ENCODE measurements around the gene RPL3. TPM values are rescaled to one million over a fixed set of nuclear protein-coding genes. Genes with fewer than 3 reads are reported as not detected.

Gene RPL3
- total RNA-seq, 8 experiments from 2014 or later: 1,236 to 3,241 (median 1,964) TPM

- in situ Hi-C loops (cut with MboI; ENCODE audit: low pct_unique_long_range_greater_than_20kb in 2 of 9, low sequenced_read_pairs in 9 of 9, unreplicated experiment in 9 of 9): no loop called here
- H3K4me1 ChIP-seq (replicated peaks in 1 of 2): no peaks in the 10 kb centered on the region
- H3K27ac ChIP-seq: no peak overlapping the region
- 20 to 100% (median 71%) methylated on average over 1 to 7 of the region's 12 CpGs; no CpG with 5 or more reads in 2 of the 10 experiments for WGBS, 10 experiments
- no peak overlapping the region for H3K4me3 ChIP-seq
- ATAC-seq (replicated peaks in 6 of 8): no peak
Measured at GRCh38 chr22:39266398-39267030, 52.9 kb downstream of the RPL3 start.

GRCh38 chr22:39265143-39265886 is 54.1 kb downstream of the RPL3 start:
- no peak overlapping the region for H3K27ac ChIP-seq
- 40 to 93% (median 80%) methylated on average over 1 to 16 of the region's 23 CpGs; no CpG with 5 or more reads in 3 of the 10 experiments for WGBS, 10 experiments
- in situ Hi-C loops (cut with MboI; ENCODE audit: low pct_unique_long_range_greater_than_20kb in 2 of 9, low sequenced_read_pairs in 9 of 9, unreplicated experiment in 9 of 9): no loop called here
- H3K4me1 ChIP-seq (replicated peaks in 1 of 2): no peaks in the 10 kb centered on the region
- H3K4me3 ChIP-seq: no peak overlapping the region
- no peak for ATAC-seq (replicated peaks in 6 of 8)

GRCh38 chr22:39264349-39265038 is 54.9 kb downstream of the RPL3 start:
- H3K4me1 ChIP-seq (replicated peaks in 1 of 2): no peaks in the 10 kb centered on the region
- WGBS, 10 experiments: 20 to 100% (median 67%) methylated on average over 1 to 4 of the region's 13 CpGs; no CpG with 5 or more reads in 6 of the 10 experiments
- ATAC-seq (replicated peaks in 6 of 8): no peak
- in situ Hi-C loops (cut with MboI; ENCODE audit: low pct_unique_long_range_greater_than_20kb in 2 of 9, low sequenced_read_pairs in 9 of 9, unreplicated experiment in 9 of 9): no loop called here
- no peak overlapping the region for H3K27ac ChIP-seq
- no peak overlapping the region for H3K4me3 ChIP-seq

DNA sequence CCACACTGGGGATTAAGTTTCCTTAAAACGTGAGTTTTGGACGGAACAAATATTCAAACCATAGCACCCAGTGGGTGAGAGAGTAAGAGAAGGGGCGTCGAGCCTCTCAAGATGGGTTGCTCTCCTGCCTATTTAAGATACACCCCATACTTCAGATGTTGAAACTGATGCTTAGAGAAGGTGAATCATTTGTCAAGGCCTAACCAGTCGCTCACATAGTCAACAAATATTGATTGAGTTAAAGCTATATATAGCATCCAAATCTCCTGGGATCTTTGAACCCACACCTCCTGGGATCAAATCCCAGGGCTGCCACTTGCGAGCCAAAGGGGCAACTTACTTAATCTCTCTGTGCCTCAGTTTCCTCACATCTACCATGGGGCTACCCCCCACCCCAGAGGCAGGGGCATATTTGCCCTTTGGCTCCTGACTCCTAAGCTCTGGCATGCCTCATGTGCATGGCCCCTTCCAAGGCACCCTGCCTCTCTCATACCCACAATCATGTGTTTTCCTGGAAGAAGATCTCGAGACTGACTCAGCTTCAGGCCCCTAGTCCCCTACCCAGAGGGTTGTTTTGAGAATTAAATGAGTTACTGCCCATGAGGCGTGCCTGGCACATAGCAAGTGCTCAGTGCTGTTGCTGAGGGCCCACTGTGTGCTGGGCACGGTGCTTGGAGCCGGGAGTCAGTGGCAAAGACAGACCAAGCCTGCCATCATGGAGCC is 55.6 kb downstream of the RPL3 start:
- in situ Hi-C loops (cut with MboI; ENCODE audit: low pct_unique_long_range_greater_than_20kb in 2 of 9, low sequenced_read_pairs in 9 of 9, unreplicated experiment in 9 of 9): no loop called here
- no peak for ATAC-seq (replicated peaks in 6 of 8)
- Histone ChIP-seq H3K4me1 (replicated peaks in 1 of 2) (no peaks in the 10 kb centered on the region), H3K27ac (no peak overlapping the region), H3K4me3 (no peak overlapping the region)
- 40 to 90% (median 88%) methylated on average over 1 to 4 of the region's 10 CpGs; no CpG with 5 or more reads in 5 of the 10 experiments for WGBS, 10 experiments

Other genes starting within 250 kb of the RPL3 start
- gene APOBEC3G, start 242.3 kb downstream of the RPL3 start, total RNA-seq: 10 to 100 TPM in 3 of 8 experiments, 1 to 10 TPM in 4, under 1 TPM in 1; 0.83 to 21.2 (median 4.3) TPM
- 1 to 10 TPM in 2 of 8 experiments, under 1 TPM in 1, not detected in 5; 0.94 to 3.2 (median 2.3) TPM for gene APOBEC3H, start 222.4 kb downstream of the RPL3 start, total RNA-seq
- gene CBX7, start 166.9 kb downstream of the RPL3 start, total RNA-seq: 1 to 10 TPM; 2.6 to 8.9 (median 4.8) TPM
- 1 to 10 TPM in 2 of 8 experiments, under 1 TPM in 5, not detected in 1; 0.24 to 6.7 (median 0.43) TPM for gene PDGFB, start 74.6 kb downstream of the RPL3 start, total RNA-seq
- gene SYNGR1, start 30.4 kb upstream of the RPL3 start, total RNA-seq: 10 to 100 TPM in 7 of 8 experiments, 1 to 10 TPM in 1; 7.7 to 26.6 (median 18.5) TPM
- 10 to 100 TPM in 7 of 8 experiments, 1 to 10 TPM in 1; 9.3 to 25.6 (median 15.8) TPM for gene TAB1, start 80.2 kb upstream of the RPL3 start, total RNA-seq
- gene MGAT3, start 137.4 kb upstream of the RPL3 start, total RNA-seq: 10 to 100 TPM; 17.5 to 28.6 (median 20.4) TPM
- 10 to 100 TPM; 20.9 to 38.8 (median 29.2) TPM for gene MIEF1, start 182.7 kb upstream of the RPL3 start, total RNA-seq
- 100 to 1,000 TPM; 351 to 694 (median 479) TPM for gene ATF4, start 200.9 kb upstream of the RPL3 start, total RNA-seq
- gene RPS19BP1, start 213.1 kb upstream of the RPL3 start, total RNA-seq: 100 to 1,000 TPM in 1 of 8 experiments, 10 to 100 TPM in 7; 69.1 to 114 (median 89.9) TPM